ENCODE results near the gene C2CD3. TPM values are rescaled to one million over a fixed set of nuclear protein-coding genes. Genes with fewer than 3 reads are reported as not detected.

Gene C2CD3
- polyA plus RNA-seq, 3 donors, result 0.87 to 12.1 (median 2.9) TPM

GRCh38 chr11:73990730-73991129 lies 180.1 kb downstream of the C2CD3 start:
- TF ChIP-seq CTCF (IDR thresholded peaks at IDR 0.05), result no peak
- Mint-ChIP-seq H3K9me3 (peaks cover 0 to 2% (median 0%) of the 10 kb centered on the region in 7 donors), H3K27ac (no peak overlapping the region), H3K4me1 (peaks cover 12% of the 10 kb centered on the region), H3K36me3 (no peaks in the 10 kb centered on the region), H3K27me3 (ENCODE audit: low read depth in 3 of 3) (no peaks in the 10 kb centered on the region), H3K4me3 (no peak overlapping the region)
- intact Hi-C loops (cut with micrococcal nuclease), result no loop called here
- no peak overlapping the region for H3K27ac ChIP-seq (ENCODE audit: low read depth in 1 of 2, low read length in 2 of 2)
- H3K27me3 ChIP-seq (ENCODE audit: control insufficient read depth in 2 of 2, insufficient read depth in 2 of 2, low read length in 2 of 2), result no peaks in the 10 kb centered on the region
- no peaks in the 10 kb centered on the region for H3K9me3 ChIP-seq (replicated peaks in 1 of 2; ENCODE audit: control insufficient read depth in 1 of 2, insufficient read depth in 1 of 2, low read length in 2 of 2)
- WGBS (ENCODE audit: insufficient coverage), result 100% methylated on average over 1 of the region's 2 CpGs
- no peaks in the 10 kb centered on the region for H4K20me1 ChIP-seq (ENCODE audit: insufficient read depth, low read length)
- no peak overlapping the region for H3K9ac ChIP-seq (ENCODE audit: insufficient read depth, low read length, poor library complexity, severe bottlenecking)
- H3K4me3 ChIP-seq (replicated peaks in 1 of 3; ENCODE audit: low read depth in 2 of 3, low read length in 3 of 3), result no peak overlapping the region
- DNase-seq, result no peak
- no peaks in the 10 kb centered on the region for H3K36me3 ChIP-seq (replicated peaks in 1 of 2; ENCODE audit: control insufficient read depth in 1 of 2, insufficient read depth in 2 of 2, low read length in 2 of 2)
- H3K4me1 ChIP-seq (ENCODE audit: control insufficient read depth in 1 of 2, insufficient read depth in 2 of 2, low read length in 2 of 2), result peaks cover 9 to 19% of the 10 kb centered on the region in 2 donors
- no peak overlapping the region for H2AFZ ChIP-seq (ENCODE audit: insufficient read depth, low read depth, low read length, poor library complexity, severe bottlenecking)
- no peaks in the 10 kb centered on the region for H3K79me2 ChIP-seq (ENCODE audit: insufficient read depth, low read length)
- no peak overlapping the region for H3K4me2 ChIP-seq (replicated peaks; ENCODE audit: extremely low read depth, low read length, poor library complexity, severe bottlenecking)

GRCh38 chr11:73989156-73989555 lies 181.6 kb downstream of the C2CD3 start:
- peaks cover 0 to 2% (median 0%) of the 10 kb centered on the region in 7 donors for H3K9me3 Mint-ChIP-seq
- Histone ChIP-seq H3K79me2 (ENCODE audit: insufficient read depth, low read length) (no peaks in the 10 kb centered on the region), H4K20me1 (ENCODE audit: insufficient read depth, low read length) (no peaks in the 10 kb centered on the region), H3K4me1 (ENCODE audit: control insufficient read depth in 1 of 2, insufficient read depth in 2 of 2, low read length in 2 of 2) (peaks cover 7 to 12% of the 10 kb centered on the region in 2 donors), H3K4me3 (replicated peaks in 1 of 3; ENCODE audit: low read depth in 2 of 3, low read length in 3 of 3) (no peak overlapping the region), H3K4me2 (replicated peaks; ENCODE audit: extremely low read depth, low read length, poor library complexity, severe bottlenecking) (no peak overlapping the region), H3K36me3 (replicated peaks in 1 of 2; ENCODE audit: control insufficient read depth in 1 of 2, insufficient read depth in 2 of 2, low read length in 2 of 2) (no peaks in the 10 kb centered on the region), H2AFZ (ENCODE audit: insufficient read depth, low read depth, low read length, poor library complexity, severe bottlenecking) (no peak overlapping the region), H3K27ac (ENCODE audit: low read depth in 1 of 2, low read length in 2 of 2) (no peak overlapping the region), H3K9me3 (replicated peaks in 1 of 2; ENCODE audit: control insufficient read depth in 1 of 2, insufficient read depth in 1 of 2, low read length in 2 of 2) (no peaks in the 10 kb centered on the region), H3K9ac (ENCODE audit: insufficient read depth, low read length, poor library complexity, severe bottlenecking) (no peak overlapping the region), H3K27me3 (ENCODE audit: control insufficient read depth in 2 of 2, insufficient read depth in 2 of 2, low read length in 2 of 2) (no peaks in the 10 kb centered on the region)
- no peaks in the 10 kb centered on the region for H3K36me3 Mint-ChIP-seq
- peaks cover 5% of the 10 kb centered on the region for H3K4me1 Mint-ChIP-seq
- no CpG with 5 or more reads among the region's 6 CpGs for WGBS (ENCODE audit: insufficient coverage)
- H3K27me3 Mint-ChIP-seq (ENCODE audit: low read depth in 3 of 3), result no peaks in the 10 kb centered on the region
- intact Hi-C loops (cut with micrococcal nuclease), result no loop called here
- no peak overlapping the region for H3K27ac Mint-ChIP-seq
- peak in 1 of 3 donors; percentile 23 for DNase-seq
- no peak overlapping the region for H3K4me3 Mint-ChIP-seq
- TF ChIP-seq CTCF (IDR thresholded peaks at IDR 0.05), result peak; percentile 51

Data from CD14-positive monocyte (primary cell).